Activated naive CD4-positive, alpha-beta T cell treated with anti-CD3 and anti-CD28 coated beads for 36 hours (primary cell): ENCODE measurements around the gene ESPN. TPM values are rescaled to one million over a fixed set of nuclear protein-coding genes. Genes with fewer than 3 reads are reported as not detected.
"Not testable (repeated sequence)": the region's sequence is repeated elsewhere in the genome, so short reads cannot be mapped to it uniquely, and the experiment has no call there.

ENCODE experiments used
- CTCF ChIA-PET: fragments of 350-600 bp; sonication (Branson Sonifier 250); formaldehyde crosslinking; loops from one replicate; lab custom pipeline; 2021; ENCODE audit warnings: antibody characterized with exemption; lab: Charles Lee
- DNase-seq: peaks from one replicate; pipeline ENCODE4 v3.0.0-alpha.2; 2020
- H3K27ac Mint-ChIP-seq: one replicate; pipeline ENCODE4 v1.8.0; 2021; ENCODE audit warnings: mild to moderate bottlenecking, mixed read lengths
- H3K27me3 Mint-ChIP-seq: one replicate; pipeline ENCODE4 v1.8.0; 2021; ENCODE audit warnings: low read depth, mixed read lengths
- H3K36me3 Mint-ChIP-seq: one replicate; pipeline ENCODE4 v1.8.0; 2021; ENCODE audit warnings: low read depth, mixed read lengths
- H3K4me1 Mint-ChIP-seq: one replicate; pipeline ENCODE4 v1.8.0; 2021; ENCODE audit warnings: low read depth, mixed read lengths
- H3K4me3 Mint-ChIP-seq: one replicate; pipeline ENCODE4 v1.8.0; 2021; ENCODE audit warnings: mild to moderate bottlenecking, moderate library complexity, mixed read lengths
- H3K9me3 Mint-ChIP-seq: one replicate; pipeline ENCODE4 v1.8.0; 2021; ENCODE audit warnings: mixed read lengths
- intact Hi-C: fragments of 100-400 bp; cut with micrococcal nuclease; formaldehyde crosslinking; loops from one replicate; pipeline ENCODE4 v1.15.1; 2023
- total RNA-seq, 2 experiments: library from RNA; stranded (reverse); gene quantifications; one replicate each; pipeline ENCODE4 v1.2.3, GENCODE V29; 2021

The ESPN gene
- total RNA-seq, 2 experiments from 2014 or later, result 0.50 to 0.79 TPM

GRCh38 chr1:6454856-6455751 lies 30.5 kb downstream of the ESPN start:
- Mint-ChIP-seq H3K4me1 (peaks cover 19% of the 10 kb centered on the region), H3K36me3 (no peaks in the 10 kb centered on the region), H3K9me3 (no peaks in the 10 kb centered on the region), H3K27ac (no peak overlapping the region), H3K4me3 (no peak overlapping the region), H3K27me3 (peaks cover 43% of the 10 kb centered on the region)
- intact Hi-C loops, result no loop called here
- CTCF ChIA-PET, result interaction anchor here (0.9 to 1.6 kb wide), 7 partner anchors 9 to 58 kb away, joined by 3 to 6 read pairs (median 4); no protein-coding TSS in a partner anchor
- no peak for DNase-seq

- CTCF ChIA-PET, result interaction anchor here (1.1 kb wide), 1 partner anchor 12 kb away, joined by 4 read pairs; no protein-coding TSS in a partner anchor
- H3K4me3 Mint-ChIP-seq, H3K36me3 Mint-ChIP-seq, intact Hi-C loops, H3K9me3 Mint-ChIP-seq, H3K27ac Mint-ChIP-seq, DNase-seq: not testable (repeated sequence)
- Mint-ChIP-seq H3K27me3 (peaks cover 36% of the 10 kb centered on the region), H3K4me1 (peaks cover 27% of the 10 kb centered on the region)
Observed at GRCh38 chr1:6455752-6456520, 31.4 kb downstream of the ESPN start.

DNA sequence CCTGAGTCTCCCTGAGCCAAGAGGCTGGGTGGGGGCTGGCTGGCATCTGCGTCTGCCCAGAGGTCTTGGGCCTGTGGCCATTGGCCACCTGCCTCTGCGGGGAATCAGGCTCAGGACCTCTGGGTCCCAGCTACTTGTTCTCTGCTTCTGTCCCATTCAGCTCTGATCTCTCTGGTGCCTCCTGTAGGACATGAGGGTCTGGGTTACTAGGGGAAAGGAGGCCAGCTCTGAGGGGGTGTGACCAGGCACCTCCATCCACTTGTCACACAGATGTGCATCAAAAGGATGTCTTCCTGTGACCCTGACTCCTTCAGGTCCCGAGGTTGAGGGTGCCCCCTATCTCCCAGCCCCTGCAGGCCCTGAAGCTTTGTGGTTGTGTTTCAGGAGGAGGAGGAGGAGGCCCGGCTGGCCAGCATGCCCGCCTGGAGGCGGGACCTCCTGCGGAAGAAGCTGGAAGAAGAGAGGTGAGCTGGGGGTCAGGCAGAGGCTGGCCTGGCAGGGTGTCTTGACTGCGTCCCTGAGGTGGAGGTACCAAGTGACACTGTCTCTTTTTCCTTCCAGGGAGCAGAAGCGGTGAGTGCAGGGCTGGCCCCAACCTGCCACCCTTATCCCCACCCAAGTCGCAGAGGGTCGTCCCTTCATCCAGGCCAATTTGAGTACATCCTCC lies 32.4 kb downstream of the ESPN start:
- Mint-ChIP-seq H3K36me3 (peaks cover 6% of the 10 kb centered on the region), H3K9me3 (no peaks in the 10 kb centered on the region), H3K4me1 (peaks cover 35% of the 10 kb centered on the region), H3K27me3 (peaks cover 31% of the 10 kb centered on the region), H3K4me3 (no peak overlapping the region), H3K27ac (no peak overlapping the region)
- intact Hi-C loops, result no loop called here
- DNase-seq, result no peak
- CTCF ChIA-PET, result interaction anchor here (1.1 kb wide), 1 partner anchor 16 kb away, joined by 3 read pairs; no protein-coding TSS in a partner anchor

DNA sequence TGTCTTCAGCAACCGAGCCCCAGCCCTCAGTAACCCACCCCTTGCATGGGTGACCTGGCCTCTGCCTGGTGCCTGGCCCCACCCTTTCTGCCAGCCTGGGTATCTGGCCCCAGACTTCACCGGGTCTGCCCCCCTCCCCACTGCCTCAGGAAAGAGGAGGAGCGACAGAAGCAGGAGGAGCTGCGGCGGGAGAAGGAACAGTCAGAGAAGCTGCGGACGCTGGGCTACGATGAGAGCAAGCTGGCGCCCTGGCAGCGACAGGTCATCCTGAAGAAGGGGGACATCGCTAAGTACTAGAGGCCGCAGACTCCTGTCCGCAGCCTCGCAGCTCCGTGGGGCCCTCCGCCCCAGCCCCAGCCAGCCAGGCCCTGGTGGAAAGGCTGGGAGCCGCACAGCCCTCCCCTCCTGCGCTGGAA lies 35.3 kb downstream of the ESPN start:
- Mint-ChIP-seq H3K27me3 (peaks cover 10% of the 10 kb centered on the region), H3K27ac (peak overlapping the region; percentile 94), H3K36me3 (peaks cover 27% of the 10 kb centered on the region), H3K4me3 (peak overlapping the region; percentile 79), H3K9me3 (no peaks in the 10 kb centered on the region), H3K4me1 (peaks cover 53% of the 10 kb centered on the region)
- intact Hi-C loops, result loop anchor here (1.0 to 2.0 kb wide), 5 partner anchors 30 to 433 kb away; partner anchors contain the start of gene CAMTA1
- peak; percentile 82 for DNase-seq
- CTCF ChIA-PET, result interaction anchor here (0.7 to 2.5 kb wide), 6 partner anchors 12 to 255 kb away, joined by 3 to 10 read pairs (median 4); no protein-coding TSS in a partner anchor

DNA sequence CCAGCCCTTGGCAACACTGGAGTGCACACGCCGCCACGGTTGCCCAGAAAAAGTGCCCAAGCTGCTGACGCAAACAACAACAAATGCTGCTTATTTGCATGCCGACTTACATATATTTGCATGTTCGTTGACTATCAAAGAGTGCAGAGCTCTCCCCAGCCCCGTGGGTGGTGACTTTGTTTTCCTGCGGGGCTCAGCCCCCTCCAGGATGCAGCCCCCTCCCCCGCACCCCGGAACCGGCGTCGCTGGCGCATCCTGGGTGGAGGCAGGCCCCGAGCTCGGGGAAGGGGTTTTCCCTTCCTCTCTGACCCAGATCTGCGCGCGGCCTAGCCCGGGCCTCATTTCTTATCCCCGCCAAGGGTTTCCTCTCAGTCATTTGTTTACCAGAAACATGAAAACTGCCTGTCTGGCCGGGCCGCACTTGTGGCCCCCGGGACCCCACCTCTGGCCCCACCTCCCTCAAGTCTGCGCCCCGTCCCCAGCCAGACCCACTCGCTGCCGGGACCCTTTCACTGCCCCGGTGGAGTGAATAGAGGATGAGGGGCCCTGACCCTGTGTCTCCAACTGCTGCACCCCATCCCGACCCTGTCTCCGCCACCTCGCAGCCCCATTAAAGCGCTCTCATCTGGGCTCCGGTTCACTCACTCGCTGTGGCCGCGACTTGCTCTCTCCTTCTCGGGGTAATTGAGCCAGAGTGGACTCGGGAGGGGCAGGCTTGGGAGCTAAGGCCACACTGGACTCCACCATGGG lies 35.9 kb downstream of the ESPN start:
- CTCF ChIA-PET, result interaction anchor here (0.7 to 2.5 kb wide), 5 partner anchors 22 to 256 kb away, joined by 3 to 10 read pairs (median 3); no protein-coding TSS in a partner anchor
- Mint-ChIP-seq H3K4me3 (peak overlapping the region; percentile 79), H3K27ac (peak overlapping the region; percentile 94), H3K9me3 (no peaks in the 10 kb centered on the region), H3K27me3 (peaks cover 9% of the 10 kb centered on the region), H3K4me1 (peaks cover 52% of the 10 kb centered on the region), H3K36me3 (peaks cover 27% of the 10 kb centered on the region)
- peak; percentile 95 for DNase-seq
- intact Hi-C loops, result loop anchor here (1.0 to 2.0 kb wide), 5 partner anchors 30 to 434 kb away; partner anchors contain the start of gene CAMTA1

DNA sequence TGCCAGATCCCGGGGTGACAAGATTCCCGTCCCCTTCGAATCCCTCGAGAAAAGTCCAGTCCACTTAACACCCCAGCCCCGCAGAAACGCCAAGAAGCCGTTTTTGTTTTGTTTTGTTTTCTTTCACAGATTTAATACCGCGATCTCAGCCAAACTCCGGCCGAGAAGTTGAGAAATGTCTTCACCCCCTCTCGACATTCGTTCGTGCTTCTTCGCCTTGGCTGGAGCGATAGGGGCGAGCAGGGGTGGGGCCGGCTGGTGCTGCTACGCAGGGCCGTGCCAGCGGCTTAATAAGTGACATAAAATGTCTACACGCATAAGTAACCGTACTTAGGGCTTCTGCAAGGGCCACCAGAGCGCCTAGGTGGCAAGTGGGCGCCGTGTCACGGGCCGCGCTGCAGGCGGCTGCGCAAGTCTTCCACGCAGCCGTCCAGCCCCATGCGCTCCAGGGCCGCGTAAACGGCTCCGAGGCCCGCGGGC lies 36.5 kb downstream of the ESPN start:
- peaks cover 27% of the 10 kb centered on the region for H3K36me3 Mint-ChIP-seq
- peaks cover 51% of the 10 kb centered on the region for H3K4me1 Mint-ChIP-seq
- intact Hi-C loops, result loop anchor here (2.0 kb wide), 3 partner anchors 38 to 434 kb away; partner anchors contain the start of gene CAMTA1
- CTCF ChIA-PET, result interaction anchor here (1.0 kb wide), 1 partner anchor 47 kb away, joined by 3 read pairs; no protein-coding TSS in a partner anchor
- H3K9me3 Mint-ChIP-seq, result no peaks in the 10 kb centered on the region
- peak overlapping the region; percentile 94 for H3K27ac Mint-ChIP-seq
- DNase-seq, result no peak
- H3K27me3 Mint-ChIP-seq, result peaks cover 7% of the 10 kb centered on the region
- peak overlapping the region; percentile 79 for H3K4me3 Mint-ChIP-seq

GRCh38 chr1:6461538-6462411 lies 37.2 kb downstream of the ESPN start:
- no peaks in the 10 kb centered on the region for H3K9me3 Mint-ChIP-seq

GRCh38 chr1:6462412-6463119 lies 38.0 kb downstream of the ESPN start:
- peaks cover 53% of the 10 kb centered on the region for H3K4me1 Mint-ChIP-seq
- intact Hi-C loops, result no loop called here
- H3K9me3 Mint-ChIP-seq, result no peaks in the 10 kb centered on the region
- peaks cover 27% of the 10 kb centered on the region for H3K36me3 Mint-ChIP-seq
- no peak overlapping the region for H3K4me3 Mint-ChIP-seq
- H3K27ac Mint-ChIP-seq, result peak overlapping the region; percentile 79
- CTCF ChIA-PET, result interaction anchor here (0.9 to 2.8 kb wide), 5 partner anchors 14 to 216 kb away, joined by 3 to 18 read pairs (median 4); no protein-coding TSS in a partner anchor
- no peaks in the 10 kb centered on the region for H3K27me3 Mint-ChIP-seq
- no peak for DNase-seq

More at GRCh38 chr1:6461538-6462411, 37.2 kb downstream of the ESPN start:
- CTCF ChIA-PET, result interaction anchor here (0.9 to 1.5 kb wide), 2 partner anchors 14 kb away, joined by 3 read pairs; no protein-coding TSS in a partner anchor
- intact Hi-C loops, result loop anchor here (2.0 kb wide), 3 partner anchors 39 to 435 kb away; partner anchors contain the start of gene CAMTA1
- Mint-ChIP-seq H3K27me3 (peaks cover 1% of the 10 kb centered on the region), H3K36me3 (peaks cover 27% of the 10 kb centered on the region), H3K4me1 (peaks cover 53% of the 10 kb centered on the region), H3K4me3 (no peak overlapping the region), H3K27ac (peak overlapping the region; percentile 79)
- DNase-seq, result peak; percentile 37

DNA sequence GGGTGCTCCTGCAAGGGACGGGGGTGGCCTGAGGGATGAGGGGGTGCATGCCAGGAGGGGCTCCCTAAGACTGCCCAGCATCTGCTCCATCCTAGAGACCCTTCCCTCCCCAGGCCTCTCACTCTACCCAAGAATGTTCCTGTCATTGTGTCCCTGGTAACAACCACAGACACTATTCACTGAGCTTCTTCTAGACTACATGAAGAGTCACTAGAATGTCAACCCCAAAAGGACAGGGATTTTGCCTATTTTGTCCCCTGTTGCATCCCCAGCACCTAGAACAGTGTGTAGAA lies 38.5 kb downstream of the ESPN start:
- peaks cover 27% of the 10 kb centered on the region for H3K36me3 Mint-ChIP-seq
- intact Hi-C loops, result no loop called here
- no peaks in the 10 kb centered on the region for H3K9me3 Mint-ChIP-seq
- CTCF ChIA-PET, result interaction anchor here (0.8 to 2.8 kb wide), 7 partner anchors 8 to 216 kb away, joined by 3 to 18 read pairs (median 4); no protein-coding TSS in a partner anchor
- H3K4me3 Mint-ChIP-seq, result no peak overlapping the region
- H3K27me3 Mint-ChIP-seq, result no peaks in the 10 kb centered on the region
- H3K27ac Mint-ChIP-seq, result peak overlapping the region; percentile 79
- no peak for DNase-seq
- peaks cover 53% of the 10 kb centered on the region for H3K4me1 Mint-ChIP-seq

GRCh38 chr1:6464514-6464836 lies 39.9 kb downstream of the ESPN start:
- peak; percentile 85 for DNase-seq
- Mint-ChIP-seq H3K4me1 (peaks cover 51% of the 10 kb centered on the region), H3K9me3 (no peaks in the 10 kb centered on the region), H3K27ac (peak overlapping the region; percentile 87), H3K4me3 (peak overlapping the region; percentile 92), H3K36me3 (peaks cover 27% of the 10 kb centered on the region), H3K27me3 (no peaks in the 10 kb centered on the region)
- intact Hi-C loops, result loop anchor here (1.0 to 2.0 kb wide), 3 partner anchors 19 to 472 kb away; partner anchors contain the start of genes ACOT7 and NPHP4
- CTCF ChIA-PET, result interaction anchor here (1.0 to 2.8 kb wide), 5 partner anchors 8 to 39 kb away, joined by 3 to 18 read pairs (median 4); no protein-coding TSS in a partner anchor
